Esophagus squamous epithelium (tissue), 5 donors: ENCODE measurements around the gene CT45A5. TPM values are rescaled to one million over a fixed set of nuclear protein-coding genes. Genes with fewer than 3 reads are reported as not detected.
A peak's percentile ranks its signal among the peaks of the same experiment; 100 is the strongest.
"Not testable (repeated sequence)": the region's sequence is repeated elsewhere in the genome, so short reads cannot be mapped to it uniquely, and the experiment has no call there.

Experiments
- DNase-seq: peaks from one replicate; lab custom pipeline; 2025; lab: John Stamatoyannopoulos, UW
- H3K27ac ChIP-seq, 4 donors: fragments of 200-600 bp; sonication (generic); one replicate each; pipeline ENCODE4 v1.5.1; 2016 to 2019; ENCODE audit warnings: mild to moderate bottlenecking in 1 of 4
- H3K27me3 ChIP-seq, 4 donors: fragments of 200-600 bp; sonication (generic); 1 replicate in 3 of 4; 2 replicates in 1 of 4; pipeline versions ENCODE4 v1.5.1 to v1.6.0; 2017 to 2021; ENCODE audit warnings: antibody characterized with exemption in 1 of 4
- H3K36me3 ChIP-seq, 3 donors: fragments of 200-600 bp; sonication (generic); one replicate each; pipeline ENCODE4 v1.5.1; 2016 to 2019
- H3K4me1 ChIP-seq, 3 donors: fragments of 200-600 bp; sonication (generic); one replicate each; pipeline ENCODE4 v1.5.1; 2017 to 2019
- H3K4me3 ChIP-seq, 4 donors: fragments of 200-600 bp; sonication (generic); 1 replicate in 3 of 4; 2 replicates in 1 of 4; pipeline ENCODE4 v1.5.1; 2016 to 2019; ENCODE audit warnings: mild to moderate bottlenecking in 2 of 4, moderate library complexity in 1 of 4
- H3K9me3 ChIP-seq, 3 donors: fragments of 200-600 bp; sonication (generic); one replicate each; pipeline ENCODE4 v1.5.1; 2016 to 2019
- POLR2A ChIP-seq, 4 donors: fragments of 450-650 bp; IDR thresholded peaks; one replicate each; pipeline ENCODE4 v1.6.1; 2017; ENCODE audit warnings: antibody characterized with exemption in 4 of 4, mild to moderate bottlenecking in 4 of 4, moderate library complexity in 3 of 4
- WGBS, 2 donors: methylation state at CpG; one replicate each; pipeline ENCODE4 v1.1.5; 2018; 5-methylcytosine and 5-hydroxymethylcytosine counted together
- intact Hi-C: fragments of 100-400 bp; cut with DNase I; formaldehyde crosslinking; loops from one replicate; pipeline ENCODE4 v1.15.0; 2022
- total RNA-seq, 4 donors: library from RNA; depleted of rRNA; stranded (reverse); fragments of >200 nt; gene quantifications; one replicate each; pipeline ENCODE4 v1.1.0, GENCODE V29; 2016
- TF ChIP-seq, protein P1 (sequence below), 6 experiments: fragments of 450-650 bp in 4 of 6; fragments of 200-600 bp in 2 of 6; sonication (generic) in 2 of 6; IDR thresholded peaks; one replicate each; pipeline ENCODE4 v1.5.1; 2016 to 2019; ENCODE audit warnings: antibody characterized with exemption in 6 of 6, mild to moderate bottlenecking in 4 of 6, moderate library complexity in 4 of 6
- donor health status: DM: yes; HTN: yes; CAD: no.

Gene CT45A5, protein sequence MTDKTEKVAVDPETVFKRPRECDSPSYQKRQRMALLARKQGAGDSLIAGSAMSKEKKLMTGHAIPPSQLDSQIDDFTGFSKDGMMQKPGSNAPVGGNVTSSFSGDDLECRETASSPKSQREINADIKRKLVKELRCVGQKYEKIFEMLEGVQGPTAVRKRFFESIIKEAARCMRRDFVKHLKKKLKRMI
- not detected for total RNA-seq

DNA sequence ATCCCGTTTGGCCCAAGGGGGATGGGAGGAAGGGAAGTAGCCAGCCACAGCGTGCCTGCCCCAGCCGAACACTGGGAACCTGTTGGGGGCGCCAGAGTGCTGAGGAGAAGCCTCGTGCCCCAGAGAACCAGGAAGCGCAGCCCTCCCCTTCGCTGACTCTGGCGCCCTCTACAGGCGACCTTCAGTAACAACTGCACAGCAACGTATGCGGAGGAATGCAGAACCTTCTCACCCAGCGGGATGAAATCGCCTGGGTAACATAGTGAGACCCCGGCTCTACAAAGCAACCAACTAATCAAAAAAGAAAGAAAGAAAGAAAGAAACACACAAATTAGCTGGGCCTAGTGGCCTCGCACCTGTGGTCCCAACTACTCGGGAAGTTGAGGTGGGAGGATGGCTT is at the start of gene CT45A5:
Gene CT45A5 (minus strand): TSS at position 101 of the 400 bp plus-strand sequence. CDS start 3,774 bp downstream, outside the sequence.
- H3K27ac ChIP-seq, H3K9me3 ChIP-seq, H3K36me3 ChIP-seq, H3K27me3 ChIP-seq, H3K4me3 ChIP-seq, H3K4me1 ChIP-seq, DNase-seq, intact Hi-C loops: not testable (repeated sequence)
- WGBS, 2 donors = no CpG with 5 or more reads among the region's 16 CpGs

GRCh38 chrX:135819912-135820311 is 34.6 kb upstream of the CT45A5 start, which contains the start of gene CT45A2:
Gene CT45A2 (minus strand): TSS chrX:135820012. CDS start chrX:135816265, 3,747 bp downstream.
- H3K36me3 ChIP-seq, H3K27me3 ChIP-seq, DNase-seq, intact Hi-C loops, H3K9me3 ChIP-seq, H3K4me1 ChIP-seq, H3K27ac ChIP-seq, H3K4me3 ChIP-seq: not testable (repeated sequence)
- WGBS, 2 donors = no CpG with 5 or more reads among the region's 17 CpGs

- H3K9me3 ChIP-seq, H3K4me1 ChIP-seq, H3K27me3 ChIP-seq, H3K4me3 ChIP-seq, DNase-seq, intact Hi-C loops, H3K36me3 ChIP-seq, H3K27ac ChIP-seq: not testable (repeated sequence)
- WGBS, 2 donors = no CpG with 5 or more reads among the region's 16 CpGs
Observed at GRCh38 chrX:135802687-135803086, 17.4 kb upstream of the CT45A5 start, which contains the start of gene CT45A6. Gene CT45A6 (minus strand): TSS chrX:135802787. CDS start chrX:135798993, 3,794 bp downstream.

- H3K27me3 ChIP-seq, H3K9me3 ChIP-seq, DNase-seq, intact Hi-C loops, H3K4me1 ChIP-seq, H3K36me3 ChIP-seq, H3K4me3 ChIP-seq, H3K27ac ChIP-seq: not testable (repeated sequence)
- WGBS, 2 donors = no CpG with 5 or more reads among the region's 17 CpGs
Observed at GRCh38 chrX:135768091-135768490, 17.2 kb downstream of the CT45A5 start, which contains the start of gene CT45A3. Gene CT45A3 (minus strand): TSS chrX:135768191. CDS start chrX:135764444, 3,747 bp downstream.

GRCh38 chrX:135744739-135745138 is 40.6 kb downstream of the CT45A5 start:
- H3K36me3 ChIP-seq, H3K4me3 ChIP-seq, H3K4me1 ChIP-seq, H3K27ac ChIP-seq, intact Hi-C loops, H3K9me3 ChIP-seq, H3K27me3 ChIP-seq, DNase-seq: not testable (repeated sequence)
- WGBS, 2 donors = 90 to 94% methylated on average over 3 to 4 of the region's 4 CpGs

DNA sequence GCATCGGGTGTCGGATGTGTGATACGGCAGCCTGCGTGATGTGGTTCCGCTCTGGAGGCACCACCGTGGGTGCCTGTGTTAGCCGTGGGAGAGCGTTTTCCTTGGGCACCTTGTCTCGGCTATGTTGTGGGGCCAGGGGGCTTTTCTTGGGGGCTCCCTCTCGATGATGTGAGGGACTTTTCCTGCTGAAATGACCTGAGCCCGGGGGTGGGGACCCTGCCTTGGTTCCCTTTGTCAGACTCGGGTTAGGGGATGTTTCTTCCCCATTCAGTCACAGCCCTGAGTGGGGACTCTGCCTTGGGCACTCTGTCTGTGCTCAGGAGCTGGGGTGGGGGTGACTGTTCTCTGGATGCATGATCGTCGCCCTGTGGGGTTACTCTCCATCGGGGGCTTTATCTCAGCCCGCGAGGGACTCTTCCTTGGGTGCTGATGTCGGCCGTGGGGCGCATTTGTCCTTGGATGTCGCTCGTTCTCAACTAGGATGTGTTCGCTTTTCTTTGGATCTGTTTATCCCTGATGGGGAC is 44.0 kb downstream of the CT45A5 start:
- no peak for DNase-seq
- intact Hi-C loops = no loop called here
- H3K9me3 ChIP-seq = no peaks in the 10 kb centered on the region
- no peaks in the 10 kb centered on the region for H3K4me1 ChIP-seq
- H3K27me3 ChIP-seq = no peaks in the 10 kb centered on the region
- 91% methylated on average over 15 of the region's 23 CpGs; no CpG with 5 or more reads in 1 of the 2 donors for WGBS, 2 donors
- H3K27ac ChIP-seq = no peak overlapping the region
- no peak overlapping the region for H3K4me3 ChIP-seq
- H3K36me3 ChIP-seq = no peaks in the 10 kb centered on the region
- no peak for TF ChIP-seq POLR2A (IDR thresholded peaks at IDR 0.05)
- TF ChIP-seq, protein P1, sequence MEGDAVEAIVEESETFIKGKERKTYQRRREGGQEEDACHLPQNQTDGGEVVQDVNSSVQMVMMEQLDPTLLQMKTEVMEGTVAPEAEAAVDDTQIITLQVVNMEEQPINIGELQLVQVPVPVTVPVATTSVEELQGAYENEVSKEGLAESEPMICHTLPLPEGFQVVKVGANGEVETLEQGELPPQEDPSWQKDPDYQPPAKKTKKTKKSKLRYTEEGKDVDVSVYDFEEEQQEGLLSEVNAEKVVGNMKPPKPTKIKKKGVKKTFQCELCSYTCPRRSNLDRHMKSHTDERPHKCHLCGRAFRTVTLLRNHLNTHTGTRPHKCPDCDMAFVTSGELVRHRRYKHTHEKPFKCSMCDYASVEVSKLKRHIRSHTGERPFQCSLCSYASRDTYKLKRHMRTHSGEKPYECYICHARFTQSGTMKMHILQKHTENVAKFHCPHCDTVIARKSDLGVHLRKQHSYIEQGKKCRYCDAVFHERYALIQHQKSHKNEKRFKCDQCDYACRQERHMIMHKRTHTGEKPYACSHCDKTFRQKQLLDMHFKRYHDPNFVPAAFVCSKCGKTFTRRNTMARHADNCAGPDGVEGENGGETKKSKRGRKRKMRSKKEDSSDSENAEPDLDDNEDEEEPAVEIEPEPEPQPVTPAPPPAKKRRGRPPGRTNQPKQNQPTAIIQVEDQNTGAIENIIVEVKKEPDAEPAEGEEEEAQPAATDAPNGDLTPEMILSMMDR (IDR thresholded peaks at IDR 0.05) = no peak

DNA sequence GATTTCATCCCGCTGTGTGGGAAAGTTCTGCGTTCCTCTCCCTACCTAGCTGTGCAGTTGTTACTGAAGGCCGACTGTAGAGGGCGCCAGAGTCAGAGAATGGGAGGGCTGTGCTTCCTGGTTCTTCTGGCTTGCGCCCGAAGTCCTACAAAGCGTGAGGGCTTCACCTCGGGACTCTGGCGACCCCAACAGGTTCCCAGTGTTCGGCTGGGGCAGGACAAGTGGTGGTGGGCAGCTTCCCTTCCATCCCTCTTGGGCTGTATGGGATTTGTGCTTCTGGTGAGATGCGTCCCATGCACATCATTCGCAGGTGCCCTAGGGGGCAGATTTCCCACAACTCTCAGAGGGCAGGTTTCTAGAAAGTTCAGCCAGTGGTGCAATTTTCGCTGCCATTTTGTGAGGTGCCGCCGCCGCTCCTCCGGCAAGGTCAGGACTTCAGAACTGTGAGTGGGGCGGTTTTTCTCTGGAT is 44.6 kb downstream of the CT45A5 start:
- Histone ChIP-seq H3K36me3 (no peaks in the 10 kb centered on the region), H3K9me3 (no peaks in the 10 kb centered on the region), H3K27ac (no peak overlapping the region), H3K27me3 (no peaks in the 10 kb centered on the region), H3K4me3 (no peak overlapping the region), H3K4me1 (no peaks in the 10 kb centered on the region)
- no peak for DNase-seq
- 24 to 86% methylated on average over 1 to 5 of the region's 18 CpGs for WGBS, 2 donors
- no peak for TF ChIP-seq POLR2A (IDR thresholded peaks at IDR 0.05)
- TF ChIP-seq, protein P1 (IDR thresholded peaks at IDR 0.05) = peak in 1 of 6 experiments; percentile 8
- intact Hi-C loops = no loop called here
